HG03097 (cell line): Measurements from ENCODE around the gene OR10A2.
"Not testable (repeated sequence)": the region's sequence is repeated elsewhere in the genome, so short reads cannot be mapped to it uniquely, and the experiment has no call there.

ENCODE experiments used
- ATAC-seq: cut with Tn5 transposase; IDR thresholded peaks from one replicate; pipeline ENCODE4 v1.9.1; 2021; ENCODE audit not compliant: unreplicated experiment, low FRiP score

OR10A2 gene

GRCh38 chr11:6862961-6863360, at the start of gene OR10A2:
Gene OR10A2, plus strand, starts transcription at chr11:6863057. Its CDS starts 6,698 bp downstream, at chr11:6869755.
- ATAC-seq, result no peak

- no peak for ATAC-seq
These were observed 49.2 kb upstream of the OR10A2 start for GRCh38 chr11:6813656-6814055.

- ATAC-seq, result no peak
These were observed 45.2 kb upstream of the OR10A2 start for GRCh38 chr11:6817694-6818093.

- ATAC-seq, result no peak
These were observed 43.9 kb upstream of the OR10A2 start for GRCh38 chr11:6818967-6819366.

- no peak for ATAC-seq
These were observed 38.6 kb upstream of the OR10A2 start for GRCh38 chr11:6824136-6824823.

GRCh38 chr11:6825231-6825744, 37.6 kb upstream of the OR10A2 start:
- ATAC-seq, result no peak

GRCh38 chr11:6828103-6828502, 34.8 kb upstream of the OR10A2 start:
- ATAC-seq, result no peak

- ATAC-seq, result no peak
These were observed 29.5 kb upstream of the OR10A2 start for GRCh38 chr11:6833356-6833755.

- no peak for ATAC-seq
These were observed 28.8 kb upstream of the OR10A2 start for GRCh38 chr11:6834021-6834420.

GRCh38 chr11:6841694-6842093, 21.2 kb upstream of the OR10A2 start:
- ATAC-seq, result no peak

GRCh38 chr11:6843670-6844069, 19.2 kb upstream of the OR10A2 start:
- ATAC-seq, result no peak

GRCh38 chr11:6844356-6844755, 18.5 kb upstream of the OR10A2 start:
- no peak for ATAC-seq

- ATAC-seq, result no peak
These were observed 17.5 kb upstream of the OR10A2 start, which contains the start of gene OR10A5 for GRCh38 chr11:6845383-6845782. Gene OR10A5, plus strand, starts transcription at chr11:6845683. Its CDS starts 0 bp downstream, at chr11:6845683.

- ATAC-seq, result no peak
These were observed 12.3 kb upstream of the OR10A2 start for GRCh38 chr11:6850526-6850925.

- not testable (repeated sequence) for ATAC-seq
These were observed 8.1 kb upstream of the OR10A2 start for GRCh38 chr11:6854801-6855200.

GRCh38 chr11:6855971-6856541, 6.8 kb upstream of the OR10A2 start:
- ATAC-seq, result no peak

GRCh38 chr11:6856871-6857270, 6.0 kb upstream of the OR10A2 start:
- ATAC-seq, result no peak

- ATAC-seq, result no peak
These were observed 1.6 kb downstream of the OR10A2 start for GRCh38 chr11:6864438-6864837.

- ATAC-seq, result no peak
These were observed 8.4 kb downstream of the OR10A2 start for GRCh38 chr11:6871278-6871677.

- no peak for ATAC-seq
These were observed 12.9 kb downstream of the OR10A2 start for GRCh38 chr11:6875761-6876160.

GRCh38 chr11:6876325-6876724, 13.5 kb downstream of the OR10A2 start, which contains the start of gene OR10A4:
Gene OR10A4, plus strand, starts transcription at chr11:6876625. Its CDS starts 23 bp downstream, at chr11:6876648.
- no peak for ATAC-seq

GRCh38 chr11:6876914-6877313, 14.1 kb downstream of the OR10A2 start:
- ATAC-seq, result no peak
